Muscle layer of duodenum (tissue), 2 donors: ENCODE data around the gene PLB1.

ENCODE experiments used
- H3K27ac ChIP-seq: one replicate; pipeline ENCODE4 v1.7.0; 2013; ENCODE audit warnings: mild to moderate bottlenecking, low read length
- H3K27me3 ChIP-seq: one replicate; pipeline ENCODE4 v1.7.0; 2013; ENCODE audit warnings: low read depth, mild to moderate bottlenecking, control low read depth, low read length
- H3K36me3 ChIP-seq, 2 donors: one replicate each; pipeline ENCODE4 v1.7.0; 2013; ENCODE audit warnings: low read length in 2 of 2, control low read depth in 1 of 2, mild to moderate bottlenecking in 1 of 2; ENCODE audit not compliant: insufficient read depth in 2 of 2, control insufficient read depth in 1 of 2
- H3K4me1 ChIP-seq, 2 donors: one replicate each; pipeline ENCODE4 v1.7.0; 2013; ENCODE audit warnings: low read length in 2 of 2, mild to moderate bottlenecking in 2 of 2, control low read depth in 1 of 2, moderate library complexity in 1 of 2; ENCODE audit not compliant: insufficient read depth in 2 of 2, control insufficient read depth in 1 of 2
- H3K4me3 ChIP-seq, 2 donors: one replicate each; pipeline ENCODE4 v1.7.0; 2013; ENCODE audit warnings: low read length in 2 of 2, low read depth in 1 of 2, mild to moderate bottlenecking in 1 of 2
- H3K9me3 ChIP-seq, 2 donors: one replicate each; pipeline ENCODE4 v1.7.0; 2013; ENCODE audit warnings: low read length in 2 of 2, control low read depth in 1 of 2, mild to moderate bottlenecking in 1 of 2; ENCODE audit not compliant: control insufficient read depth in 1 of 2
- donor health status: healthy.

PLB1 gene

DNA sequence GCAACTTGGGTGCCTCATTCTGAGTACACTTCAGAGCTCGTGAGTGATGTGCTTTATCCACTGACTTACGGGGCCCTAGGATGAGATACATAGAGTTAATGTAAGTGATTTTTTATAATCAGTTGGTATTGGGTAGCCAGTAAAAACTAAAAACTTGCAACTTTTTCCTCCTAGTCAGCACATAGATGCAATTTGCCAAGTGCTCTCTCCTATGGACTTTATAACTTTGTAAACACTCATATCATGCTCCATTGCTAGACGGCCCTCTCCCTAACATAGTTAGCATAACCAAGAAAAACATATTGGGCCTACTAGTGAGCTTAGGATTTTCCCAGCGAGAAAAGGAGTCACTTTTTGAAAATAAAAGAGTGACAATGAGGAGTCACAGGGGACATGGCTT lies 60.4 kb downstream of the PLB1 start:
- no peaks in the 10 kb centered on the region for H3K36me3 ChIP-seq
- H3K27ac ChIP-seq = no peak overlapping the region

DNA sequence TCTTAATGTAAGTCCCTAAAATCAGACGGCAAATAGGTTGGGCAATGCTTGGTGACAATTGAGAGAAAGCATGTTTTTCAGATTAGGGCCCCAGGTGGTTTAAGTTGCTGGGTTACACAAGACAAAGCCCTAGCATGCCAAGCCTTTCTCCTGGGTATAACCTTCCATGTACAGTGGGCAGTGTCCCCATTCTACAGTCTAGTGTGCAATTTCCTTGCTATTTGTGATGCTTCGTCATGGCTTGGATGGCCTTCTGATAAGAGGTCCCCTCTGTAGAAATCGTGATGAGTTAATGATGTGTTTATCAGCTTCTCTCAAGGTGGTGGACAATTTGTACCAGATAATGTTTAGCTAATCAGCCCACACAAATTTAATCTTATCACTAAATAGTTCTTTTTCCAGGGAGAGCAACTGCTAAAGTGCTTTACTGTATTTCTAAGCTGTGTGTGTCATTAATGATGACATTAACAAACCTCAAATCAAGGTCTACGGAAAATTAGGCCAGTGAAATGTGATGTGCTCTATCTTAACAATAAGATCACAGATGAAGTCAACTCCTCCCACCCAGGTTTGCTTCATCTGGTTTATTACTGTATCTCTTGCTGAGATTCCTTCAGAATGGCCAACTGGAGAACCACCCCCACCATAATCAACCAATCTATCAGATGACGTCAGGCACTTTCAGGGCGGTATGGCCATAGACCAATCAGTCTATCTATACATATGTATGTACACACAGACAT lies 61.7 kb downstream of the PLB1 start:
- H3K27me3 ChIP-seq = no peaks in the 10 kb centered on the region
- H3K4me1 ChIP-seq = no peaks in the 10 kb centered on the region
- no peak overlapping the region for H3K4me3 ChIP-seq
- no peaks in the 10 kb centered on the region for H3K9me3 ChIP-seq
- no peak overlapping the region for H3K27ac ChIP-seq
- no peaks in the 10 kb centered on the region for H3K36me3 ChIP-seq

More for the DNA sequence above, 60.4 kb downstream of the PLB1 start:
- Histone ChIP-seq H3K4me1 (no peaks in the 10 kb centered on the region), H3K4me3 (no peak overlapping the region), H3K9me3 (no peaks in the 10 kb centered on the region), H3K27me3 (no peaks in the 10 kb centered on the region)

DNA sequence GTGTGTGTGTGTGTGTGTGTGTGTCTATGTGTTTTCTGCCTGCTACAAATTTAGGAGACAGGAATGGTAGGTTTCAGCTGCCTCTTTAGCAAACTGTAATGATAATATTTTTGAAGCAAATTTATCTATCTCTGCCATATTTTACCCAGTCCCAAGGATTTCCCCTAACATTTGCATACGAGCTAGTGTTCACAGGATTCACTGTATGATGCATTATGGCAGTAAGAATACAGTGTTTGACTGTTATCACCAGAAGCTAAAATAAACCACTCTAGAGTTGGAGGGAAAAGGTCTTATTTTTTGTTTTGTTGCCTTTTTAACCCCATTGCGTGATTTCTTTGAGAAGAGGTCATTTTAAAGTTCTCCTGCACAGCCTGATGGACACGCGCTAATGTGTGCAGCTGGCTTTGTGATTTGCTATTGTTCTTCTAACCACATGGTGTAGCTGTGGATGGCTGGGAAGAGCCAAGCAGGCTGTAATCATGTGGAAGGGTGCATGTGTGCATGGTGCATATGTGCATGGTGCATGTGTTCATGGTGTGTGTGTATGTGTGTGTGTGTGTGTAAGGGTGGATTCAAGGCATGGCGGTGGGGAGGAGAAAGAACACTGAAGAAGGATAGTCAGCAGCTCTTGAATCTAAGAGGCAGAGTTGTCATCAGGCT lies 62.4 kb downstream of the PLB1 start:
- no peaks in the 10 kb centered on the region for H3K36me3 ChIP-seq
- no peak overlapping the region for H3K4me3 ChIP-seq
- H3K27ac ChIP-seq = no peak overlapping the region
- H3K9me3 ChIP-seq = no peaks in the 10 kb centered on the region
- no peaks in the 10 kb centered on the region for H3K27me3 ChIP-seq
- no peaks in the 10 kb centered on the region for H3K4me1 ChIP-seq

DNA sequence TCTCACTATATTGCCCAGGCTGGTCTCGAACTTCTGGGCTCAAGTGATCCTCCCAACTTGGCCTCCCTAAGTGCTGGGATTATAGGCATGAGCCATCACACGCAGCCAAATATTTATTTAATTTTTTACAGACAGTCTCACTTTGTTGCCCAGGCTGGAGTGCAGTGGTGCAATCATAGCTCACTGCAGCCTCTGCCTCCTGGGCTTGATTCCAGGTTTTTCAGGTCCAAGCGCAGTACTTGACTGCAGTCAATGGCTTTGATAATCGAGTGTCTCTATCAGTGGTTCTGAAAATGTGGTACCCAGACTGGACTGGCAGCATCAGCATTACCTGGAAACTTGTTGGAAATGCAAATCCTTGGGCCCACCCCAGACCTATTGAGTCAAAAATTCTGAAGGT lies 63.1 kb downstream of the PLB1 start:
- H3K9me3 ChIP-seq = no peaks in the 10 kb centered on the region
- H3K4me3 ChIP-seq = no peak overlapping the region
- no peaks in the 10 kb centered on the region for H3K27me3 ChIP-seq
- no peaks in the 10 kb centered on the region for H3K36me3 ChIP-seq
- H3K4me1 ChIP-seq = no peaks in the 10 kb centered on the region
- H3K27ac ChIP-seq = no peak overlapping the region

DNA sequence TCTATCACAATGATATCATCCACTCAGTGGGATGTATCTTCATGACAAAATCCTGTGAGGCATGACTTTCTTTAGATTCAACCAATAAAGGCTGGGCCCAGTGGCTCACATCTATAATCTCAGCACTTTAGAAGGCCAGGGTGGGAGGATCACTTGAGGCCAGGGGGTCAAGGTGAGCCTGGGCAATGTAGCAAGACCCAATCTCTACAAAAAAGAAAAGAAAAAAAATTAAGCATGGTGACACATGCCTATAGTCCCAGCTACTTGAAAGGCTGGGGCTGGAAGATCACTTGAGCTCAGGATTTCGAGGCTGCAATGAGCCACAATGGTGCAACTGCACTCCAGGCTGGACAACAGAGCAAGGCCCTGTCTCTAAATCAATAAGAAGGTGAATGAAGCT lies 68.0 kb downstream of the PLB1 start:
- Histone ChIP-seq H3K4me3 (no peak overlapping the region), H3K36me3 (no peaks in the 10 kb centered on the region), H3K4me1 (no peaks in the 10 kb centered on the region), H3K27ac (no peak overlapping the region), H3K9me3 (no peaks in the 10 kb centered on the region), H3K27me3 (no peaks in the 10 kb centered on the region)

DNA sequence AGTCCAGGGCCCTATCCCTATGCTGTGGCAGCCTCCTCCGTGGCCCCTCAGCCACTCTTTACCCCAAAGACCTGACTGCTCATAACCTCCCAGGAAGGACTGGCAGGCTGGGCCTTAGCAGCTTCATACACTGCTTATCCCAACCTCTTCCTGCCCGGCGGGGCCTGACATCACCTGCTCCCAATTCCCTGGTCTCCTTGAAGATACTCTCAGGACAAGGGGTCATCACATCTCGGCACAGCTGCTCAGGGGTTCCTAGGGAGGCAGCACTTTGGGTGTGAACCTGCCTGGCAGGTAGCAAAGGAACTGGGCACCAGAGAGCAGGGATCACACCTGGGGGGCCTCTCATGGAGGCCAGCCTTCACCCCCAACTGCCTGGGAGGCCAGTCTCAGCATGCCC lies 68.5 kb downstream of the PLB1 start:
- H3K4me1 ChIP-seq = no peaks in the 10 kb centered on the region

DNA sequence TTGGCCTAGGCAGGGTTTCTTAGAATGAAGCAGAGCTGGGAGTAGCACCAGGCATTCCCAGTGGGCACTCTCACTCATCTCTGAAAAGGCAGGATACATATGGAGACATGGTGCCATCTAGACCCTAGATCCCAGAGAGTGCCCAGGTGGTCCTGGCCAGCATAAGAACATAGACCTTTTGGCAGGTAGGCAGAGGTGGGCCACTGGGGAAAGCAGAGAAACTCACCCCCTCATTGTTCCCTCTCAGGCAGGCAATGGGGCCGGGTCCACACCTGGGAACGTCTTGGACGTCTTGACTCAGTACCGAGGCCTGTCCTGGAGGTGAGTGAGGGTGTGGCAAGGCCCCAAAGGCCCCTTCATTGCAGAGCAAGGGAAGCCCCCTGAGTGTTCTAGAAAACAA lies 69.2 kb downstream of the PLB1 start:
- Histone ChIP-seq H3K4me3 (no peak overlapping the region), H3K9me3 (no peaks in the 10 kb centered on the region), H3K27ac (no peak overlapping the region), H3K27me3 (no peaks in the 10 kb centered on the region), H3K36me3 (no peaks in the 10 kb centered on the region), H3K4me1 (no peaks in the 10 kb centered on the region)

More for the DNA sequence above, 68.5 kb downstream of the PLB1 start:
- no peaks in the 10 kb centered on the region for H3K9me3 ChIP-seq
- H3K36me3 ChIP-seq = no peaks in the 10 kb centered on the region
- no peak overlapping the region for H3K27ac ChIP-seq
- H3K4me3 ChIP-seq = no peak overlapping the region
- H3K27me3 ChIP-seq = no peaks in the 10 kb centered on the region

DNA sequence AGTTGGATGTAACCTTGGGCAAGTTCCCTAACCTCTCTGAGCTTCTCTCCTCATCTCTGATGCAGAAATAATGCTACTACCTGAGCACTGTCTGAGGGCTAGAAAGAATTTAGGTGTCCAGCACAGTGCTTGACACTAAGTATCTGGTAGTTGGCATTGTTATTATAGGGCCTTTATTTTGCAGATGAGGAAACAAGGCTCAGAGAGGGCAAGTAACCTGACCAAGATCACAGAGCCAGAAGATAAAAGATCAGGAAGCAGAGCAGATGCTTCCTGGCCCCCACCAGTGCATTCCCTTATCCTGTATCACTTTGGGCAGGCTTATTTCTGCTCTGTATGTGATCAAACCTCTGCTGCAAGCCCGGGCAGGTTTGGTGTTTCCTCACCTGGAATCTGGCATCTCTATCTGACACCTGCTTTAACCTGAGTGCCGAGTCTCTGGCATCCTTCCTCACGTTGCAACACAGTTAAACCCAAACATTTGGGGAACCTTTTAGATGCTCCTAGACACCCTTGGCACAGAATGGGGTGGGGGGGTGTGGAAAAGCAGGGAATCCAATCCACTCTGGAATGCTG lies 69.9 kb downstream of the PLB1 start:
- H3K27ac ChIP-seq = no peak overlapping the region

DNA sequence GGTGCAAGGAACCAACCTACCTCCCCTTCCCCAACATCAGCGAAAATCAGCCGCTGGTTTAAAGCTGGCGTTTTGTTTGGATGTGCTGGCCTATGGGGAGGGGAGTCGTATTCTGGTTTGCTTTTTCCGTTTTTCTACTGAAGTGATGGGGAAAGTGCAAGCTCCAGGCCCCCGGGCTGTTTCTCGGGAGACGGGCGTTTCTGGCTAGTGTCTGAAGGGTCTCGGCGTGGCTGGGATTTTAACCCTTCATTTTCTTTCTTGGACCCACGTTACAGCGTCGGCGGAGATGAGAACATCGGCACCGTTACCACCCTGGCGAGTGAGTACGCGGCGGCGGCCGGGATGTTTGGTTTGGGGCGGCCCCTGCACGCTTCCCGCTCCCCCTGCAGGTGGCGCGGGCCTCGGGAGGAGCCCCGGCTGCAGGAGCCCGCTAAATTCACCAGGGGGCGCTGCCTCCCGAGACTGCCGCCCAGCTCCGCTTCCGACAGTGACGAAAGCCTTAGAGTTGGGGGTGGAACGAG lies 70.7 kb downstream of the PLB1 start:
- peak overlapping the region; percentile 45 for H3K27ac ChIP-seq

More for the DNA sequence above, 69.9 kb downstream of the PLB1 start:
- no peaks in the 10 kb centered on the region for H3K27me3 ChIP-seq
- no peaks in the 10 kb centered on the region for H3K9me3 ChIP-seq
- peak overlapping the region; percentile 70 to 80 for H3K4me3 ChIP-seq
- H3K4me1 ChIP-seq = no peaks in the 10 kb centered on the region
- H3K36me3 ChIP-seq = no peaks in the 10 kb centered on the region

DNA sequence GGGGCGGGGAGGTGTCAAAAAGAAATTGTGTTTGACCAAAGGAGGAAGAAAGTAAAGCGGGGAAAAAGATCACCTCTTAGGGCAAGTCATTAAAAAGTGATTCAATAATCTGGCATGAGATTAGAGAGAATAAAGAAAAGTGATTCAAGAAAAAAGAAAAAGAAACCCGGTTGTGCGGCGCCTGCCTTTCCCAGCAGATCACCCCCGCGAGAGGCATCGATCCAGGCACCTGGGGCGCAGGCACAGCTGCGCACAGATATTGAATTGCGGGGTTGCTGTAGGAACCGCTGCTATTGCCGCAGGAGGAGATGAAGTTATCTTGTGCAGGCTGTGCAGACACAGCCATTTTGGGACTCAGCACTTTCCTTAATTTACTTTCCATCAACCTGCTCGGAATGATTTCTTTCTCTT lies 71.2 kb downstream of the PLB1 start:
- no peaks in the 10 kb centered on the region for H3K4me1 ChIP-seq
- H3K27ac ChIP-seq = peak overlapping the region; percentile 45
- peak overlapping the region; percentile 70 to 80 for H3K4me3 ChIP-seq
- no peaks in the 10 kb centered on the region for H3K36me3 ChIP-seq
- H3K9me3 ChIP-seq = no peaks in the 10 kb centered on the region
- H3K27me3 ChIP-seq = no peaks in the 10 kb centered on the region

More for the DNA sequence above, 70.7 kb downstream of the PLB1 start:
- Histone ChIP-seq H3K4me1 (no peaks in the 10 kb centered on the region), H3K27me3 (no peaks in the 10 kb centered on the region), H3K4me3 (peak overlapping the region; percentile 70 to 80), H3K36me3 (no peaks in the 10 kb centered on the region), H3K9me3 (no peaks in the 10 kb centered on the region)

DNA sequence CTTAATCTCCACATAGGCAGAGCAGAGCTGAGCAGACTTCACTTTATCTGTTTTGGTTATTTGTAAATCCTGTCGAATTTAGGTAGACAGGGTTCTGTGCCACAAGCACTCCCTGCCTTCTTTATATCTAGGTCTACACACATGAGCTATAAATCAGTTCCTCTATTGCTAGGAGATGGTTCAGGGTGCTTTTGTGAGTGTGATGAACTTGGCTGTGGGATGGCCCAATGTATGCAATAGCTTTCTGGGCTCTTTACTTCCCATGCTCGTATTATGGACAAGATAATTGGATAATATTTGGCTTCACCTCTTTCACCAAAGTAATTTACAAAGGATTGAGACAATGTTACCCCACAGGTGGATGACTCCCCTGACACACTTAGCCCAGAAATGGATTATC lies 72.2 kb downstream of the PLB1 start:
- no peak overlapping the region for H3K4me3 ChIP-seq
- H3K27ac ChIP-seq = no peak overlapping the region
- no peaks in the 10 kb centered on the region for H3K9me3 ChIP-seq
- no peaks in the 10 kb centered on the region for H3K27me3 ChIP-seq
- no peaks in the 10 kb centered on the region for H3K36me3 ChIP-seq
- no peaks in the 10 kb centered on the region for H3K4me1 ChIP-seq
